HepG2 (cell line): ENCODE results near the gene RNASE11. TPM values are rescaled to one million over a fixed set of nuclear protein-coding genes. Genes with fewer than 3 reads are reported as not detected.

Experiments used
- ARNTL ChIP-seq: sonication (generic); formaldehyde crosslinking; IDR thresholded peaks from 2 replicates; pipeline ENCODE4 v1.4.0; 2020; ENCODE audit warnings: mild to moderate bottlenecking, missing genetic modification reagents
- ATF7 ChIP-seq, 2 experiments: fragments of 450-650 bp in 1 of 2; sonication (generic) in 1 of 2; formaldehyde crosslinking in 1 of 2; IDR thresholded peaks; 2 replicates each; pipeline versions ENCODE4 v1.4.0 to v1.6.1; 2016 to 2020; ENCODE audit warnings: antibody characterized with exemption in 1 of 2, mild to moderate bottlenecking in 1 of 2, missing genetic modification reagents in 1 of 2
- BRD4 ChIP-seq: sonication (generic); formaldehyde crosslinking; IDR thresholded peaks from 2 replicates; pipeline ENCODE4 v1.4.0; 2020; ENCODE audit warnings: missing genetic modification reagents
- CC2D1A ChIP-seq: sonication (generic); formaldehyde crosslinking; IDR thresholded peaks from 2 replicates; pipeline ENCODE4 v1.8.1; 2023; ENCODE audit warnings: mild to moderate bottlenecking, missing genetic modification reagents
- CENPBD1 ChIP-seq: sonication (generic); formaldehyde crosslinking; IDR thresholded peaks from 2 replicates; pipeline ENCODE4 v1.8.0; 2022; ENCODE audit warnings: missing genetic modification reagents, low read depth, mild to moderate bottlenecking, borderline replicate concordance
- GLMP ChIP-seq: sonication (generic); formaldehyde crosslinking; IDR thresholded peaks from 2 replicates; pipeline ENCODE4 v1.9.0; 2021; ENCODE audit warnings: missing genetic modification reagents, mild to moderate bottlenecking, borderline replicate concordance
- HDAC2 ChIP-seq: sonication (generic); formaldehyde crosslinking; IDR thresholded peaks from 2 replicates; pipeline ENCODE4 v1.4.0; 2020; ENCODE audit warnings: missing genetic modification reagents
- IRX3 ChIP-seq: sonication (generic); formaldehyde crosslinking; IDR thresholded peaks from 2 replicates; pipeline ENCODE4 v1.8.1; 2023; ENCODE audit warnings: mild to moderate bottlenecking, low read depth, missing genetic modification reagents, borderline replicate concordance
- POLR2A ChIP-seq, 2 experiments: IDR thresholded peaks; 2 replicates each; pipeline ENCODE4 v1.6.1; 2011; ENCODE audit warnings: low read depth in 2 of 2, low read length in 2 of 2, mild to moderate bottlenecking in 1 of 2, moderate library complexity in 1 of 2; ENCODE audit not compliant: insufficient read depth in 1 of 2
- RFX5 ChIP-seq: IDR thresholded peaks from 2 replicates; pipeline ENCODE4 v1.6.1; 2011; ENCODE audit warnings: low read depth, low read length, improper control_type of control experiment
- SIN3B ChIP-seq: fragments of 150-350 bp; IDR thresholded peaks from 2 replicates; pipeline ENCODE4 v1.6.1; 2014; ENCODE audit warnings: low read length
- TCF12 ChIP-seq, 2 experiments: fragments of 450-650 bp in 1 of 2; sonication (generic) in 1 of 2; formaldehyde crosslinking in 1 of 2; IDR thresholded peaks; 2 replicates each; pipeline versions ENCODE4 v1.6.1 to v1.8.0; 2017 to 2022; ENCODE audit warnings: antibody characterized with exemption in 1 of 2, mild to moderate bottlenecking in 1 of 2, missing genetic modification reagents in 1 of 2, moderate library complexity in 1 of 2
- TGIF2 ChIP-seq: IDR thresholded peaks from 2 replicates; pipeline ENCODE4 v1.6.1; 2016; ENCODE audit warnings: control low read depth, missing compliant biosample characterization
- ZC3H13 ChIP-seq: sonication (generic); formaldehyde crosslinking; IDR thresholded peaks from 2 replicates; pipeline ENCODE4 v1.8.1; 2023; ENCODE audit warnings: mild to moderate bottlenecking, missing genetic modification reagents, moderate library complexity
- ZNF317 ChIP-seq: sonication (generic); formaldehyde crosslinking; IDR thresholded peaks from 2 replicates; pipeline ENCODE4 v1.5.0; 2020; ENCODE audit warnings: mild to moderate bottlenecking, missing genetic modification reagents
- ZNF350 ChIP-seq: sonication (generic); formaldehyde crosslinking; IDR thresholded peaks from 2 replicates; pipeline ENCODE4 v1.4.0; 2020; ENCODE audit warnings: mild to moderate bottlenecking, low read depth, missing genetic modification reagents, borderline replicate concordance
- ZNF382 ChIP-seq: sonication (generic); formaldehyde crosslinking; IDR thresholded peaks from 2 replicates; pipeline ENCODE4 v1.5.0; 2020; ENCODE audit warnings: missing genetic modification reagents, mild to moderate bottlenecking, borderline replicate concordance
- ZNF574 ChIP-seq: sonication (generic); formaldehyde crosslinking; IDR thresholded peaks from 2 replicates; pipeline ENCODE4 v1.4.0; 2020; ENCODE audit warnings: missing genetic modification reagents
- ZNF724P ChIP-seq: sonication (generic); formaldehyde crosslinking; IDR thresholded peaks from 2 replicates; pipeline ENCODE4 v1.8.0; 2022; ENCODE audit warnings: missing genetic modification reagents, borderline replicate concordance
- ZSCAN21 ChIP-seq: sonication (generic); formaldehyde crosslinking; IDR thresholded peaks from 2 replicates; pipeline ENCODE4 v1.8.0; 2022; ENCODE audit warnings: mild to moderate bottlenecking, missing genetic modification reagents, moderate library complexity, borderline replicate concordance
- polyA plus RNA-seq, 8 experiments: library from polyadenylated mRNA; depleted of rRNA in 3 of 8; stranded (reverse) in 7 of 8; unstranded in 1 of 8; fragments of >200 nt; fragmentation: Illumina TruSeq in 4 of 8; extraction: Trizol in 4 of 8; gene quantifications; 2 replicates each; pipeline versions ENCODE4 v1.2.1 to v1.2.3, GENCODE V29; 2011 to 2016; ENCODE audit warnings: low read depth in 4 of 8, missing spikeins in 1 of 8, mixed read lengths in 1 of 8; ENCODE audit not compliant: insufficient read depth in 1 of 8
- total RNA-seq, 5 experiments: library from RNA; depleted of rRNA; stranded (reverse); fragments of >200 nt; fragmentation: Illumina TruSeq; extraction: Trizol; gene quantifications; 2 replicates each; pipeline ENCODE4 v1.2.3, GENCODE V29; 2016; ENCODE audit warnings: low read depth in 1 of 5
- TF ChIP-seq, protein P1 (sequence below): sonication (generic); formaldehyde crosslinking; IDR thresholded peaks from 2 replicates; pipeline ENCODE4 v1.8.1; 2023; ENCODE audit warnings: mild to moderate bottlenecking, missing genetic modification reagents, borderline replicate concordance
- TF ChIP-seq, protein P2 (sequence below): sonication (generic); formaldehyde crosslinking; IDR thresholded peaks from 2 replicates; pipeline ENCODE4 v1.9.0; 2021; ENCODE audit warnings: missing genetic modification reagents, borderline replicate concordance

The RNASE11 gene
- total and polyA plus RNA-seq, 2 of the 13 experiments (the other 11 are each of a cell fraction or from before 2014, with no cell fraction given) = not detected

GRCh38 chr14:20622816-20623291, 35.1 kb upstream of the RNASE11 start (continued):
- TF ChIP-seq CENPBD1 (CRISPR knock-in tag) (no peak), HDAC2 (CRISPR knock-in tag) (no peak; the same call in 1 of the 2 replicates), TCF12 (IDR thresholded peaks at IDR 0.05) (no peak), TCF12 (CRISPR knock-in tag; IDR thresholded peaks at IDR 0.05) (no peak), ZNF724P (no peak), ZSCAN21 (CRISPR knock-in tag) (no peak), RFX5 (no peak), ZC3H13 (CRISPR knock-in tag) (no peak), GLMP (CRISPR knock-in tag) (no peak), ZNF350 (CRISPR knock-in tag) (no peak), ZNF574 (CRISPR knock-in tag) (no peak), POLR2A (IDR thresholded peaks at IDR 0.05; ENCODE audit: insufficient read depth in 1 of 2, low read depth in 2 of 2, low read length in 2 of 2) (no peak), TGIF2 (no peak), SIN3B (no peak), CC2D1A (CRISPR knock-in tag) (no peak), ZNF382 (CRISPR knock-in tag) (no peak), IRX3 (CRISPR knock-in tag) (no peak), BRD4 (CRISPR knock-in tag) (no peak), ZNF317 (CRISPR knock-in tag) (no peak), ATF7 (IDR thresholded peaks at IDR 0.05) (no peak), ATF7 (CRISPR knock-in tag; IDR thresholded peaks at IDR 0.05) (no peak), ARNTL (CRISPR knock-in tag) (no peak)
- TF ChIP-seq, protein P1, sequence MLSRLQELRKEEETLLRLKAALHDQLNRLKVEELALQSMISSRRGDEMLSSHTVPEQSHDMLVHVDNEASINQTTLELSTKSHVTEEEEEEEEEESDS = no peak
- TF ChIP-seq, protein P2, sequence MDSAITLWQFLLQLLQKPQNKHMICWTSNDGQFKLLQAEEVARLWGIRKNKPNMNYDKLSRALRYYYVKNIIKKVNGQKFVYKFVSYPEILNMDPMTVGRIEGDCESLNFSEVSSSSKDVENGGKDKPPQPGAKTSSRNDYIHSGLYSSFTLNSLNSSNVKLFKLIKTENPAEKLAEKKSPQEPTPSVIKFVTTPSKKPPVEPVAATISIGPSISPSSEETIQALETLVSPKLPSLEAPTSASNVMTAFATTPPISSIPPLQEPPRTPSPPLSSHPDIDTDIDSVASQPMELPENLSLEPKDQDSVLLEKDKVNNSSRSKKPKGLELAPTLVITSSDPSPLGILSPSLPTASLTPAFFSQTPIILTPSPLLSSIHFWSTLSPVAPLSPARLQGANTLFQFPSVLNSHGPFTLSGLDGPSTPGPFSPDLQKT (CRISPR knock-in tag) = no peak
